WTC11 (cell line): Measurements from ENCODE around the gene CACNG5. TPM values are rescaled to one million over a fixed set of nuclear protein-coding genes. Genes with fewer than 3 reads are reported as not detected.

Experiments
- ATAC-seq: fragments of 200-7000 bp; cut with Tn5 transposase; 2 replicates; pipeline ENCODE4 v1.10.0; 2021; ENCODE audit warnings: mild to moderate bottlenecking, moderate library complexity
- CTCF ChIA-PET: fragments of 300-600 bp; sonication (Branson Sonifier 250); formaldehyde crosslinking; loops from one replicate; lab custom pipeline; 2021; ENCODE audit warnings: antibody characterized with exemption; lab: Charles Lee
- POLR2A ChIA-PET: fragments of 350-600 bp; sonication (Branson Sonifier 250); formaldehyde crosslinking; loops from one replicate; lab custom pipeline; 2021; ENCODE audit warnings: antibody characterized with exemption; lab: Charles Lee
- DNase-seq: peaks from one replicate; pipeline ENCODE4 v3.0.0; 2021; ENCODE audit warnings: low spot score
- H3K27ac Mint-ChIP-seq: 2 replicates; pipeline ENCODE4 v1.8.0; 2021; ENCODE audit warnings: mixed read lengths
- H3K27me3 Mint-ChIP-seq: 2 replicates; pipeline ENCODE4 v1.8.0; 2021; ENCODE audit warnings: low read depth, mild to moderate bottlenecking, moderate library complexity, mixed read lengths
- H3K36me3 Mint-ChIP-seq: 2 replicates; pipeline ENCODE4 v1.8.0; 2021; ENCODE audit warnings: mixed read lengths
- H3K4me1 Mint-ChIP-seq: 2 replicates; pipeline ENCODE4 v1.8.0; 2022; ENCODE audit warnings: mixed read lengths
- H3K4me3 Mint-ChIP-seq: 2 replicates; pipeline ENCODE4 v1.8.0; 2021; ENCODE audit warnings: mild to moderate bottlenecking, moderate library complexity, mixed read lengths
- H3K9me3 Mint-ChIP-seq: 2 replicates; pipeline ENCODE4 v1.8.0; 2021; ENCODE audit warnings: mixed read lengths
- ESRRA ChIP-seq: sonication (generic); formaldehyde crosslinking; IDR thresholded peaks from 2 replicates; pipeline ENCODE4 v1.8.1; 2022; ENCODE audit warnings: mild to moderate bottlenecking, missing genetic modification reagents, borderline replicate concordance
- HMGA2 ChIP-seq: fragments of 250-450 bp; sonication (Bioruptor Pico); IDR thresholded peaks from 2 replicates; pipeline ENCODE4 v1.4.0; 2021; ENCODE audit warnings: mild to moderate bottlenecking, moderate library complexity
- JAZF1 ChIP-seq: fragments of 250-450 bp; sonication (Bioruptor Pico); IDR thresholded peaks from 2 replicates; pipeline ENCODE4 v1.9.0; 2021; ENCODE audit warnings: moderate library complexity, mild to moderate bottlenecking, inconsistent platforms
- JUN ChIP-seq: sonication (generic); formaldehyde crosslinking; IDR thresholded peaks from 2 replicates; pipeline ENCODE4 v1.8.0; 2023; ENCODE audit warnings: mild to moderate bottlenecking, missing genetic modification reagents
- MYBL2 ChIP-seq: sonication (generic); formaldehyde crosslinking; IDR thresholded peaks from 2 replicates; pipeline ENCODE4 v1.8.1; 2023; ENCODE audit warnings: mild to moderate bottlenecking, moderate library complexity, missing genetic modification reagents
- NFYB ChIP-seq: sonication (generic); formaldehyde crosslinking; conservative IDR thresholded peaks from 2 replicates; pipeline ENCODE4 v1.8.0; 2022; ENCODE audit warnings: low read depth, missing genetic modification reagents
- NR1H2 ChIP-seq: sonication (generic); formaldehyde crosslinking; IDR thresholded peaks from 2 replicates; pipeline ENCODE4 v1.9.0; 2021; ENCODE audit warnings: mild to moderate bottlenecking, moderate library complexity, missing genetic modification reagents
- NR2C2 ChIP-seq: sonication (generic); formaldehyde crosslinking; IDR thresholded peaks from 2 replicates; pipeline ENCODE4 v1.8.0; 2022; ENCODE audit warnings: mild to moderate bottlenecking, missing genetic modification reagents
- NR3C1 ChIP-seq: sonication (generic); formaldehyde crosslinking; conservative IDR thresholded peaks from 2 replicates; pipeline ENCODE4 v1.8.1; 2023; ENCODE audit warnings: low read depth, mild to moderate bottlenecking, missing genetic modification reagents
- OVOL2 ChIP-seq: fragments of 250-450 bp; sonication (Bioruptor Pico); IDR thresholded peaks from 2 replicates; pipeline ENCODE4 v1.9.0; 2021; ENCODE audit warnings: mild to moderate bottlenecking, borderline replicate concordance
- SMAD4 ChIP-seq: sonication (generic); formaldehyde crosslinking; IDR thresholded peaks from 2 replicates; pipeline ENCODE4 v1.8.0; 2022; ENCODE audit warnings: mild to moderate bottlenecking, missing genetic modification reagents
- SOX15 ChIP-seq: fragments of 250-450 bp; sonication (Bioruptor Pico); IDR thresholded peaks from 2 replicates; pipeline ENCODE4 v1.9.0; 2021; ENCODE audit warnings: mild to moderate bottlenecking
- SP1 ChIP-seq: sonication (generic); formaldehyde crosslinking; conservative IDR thresholded peaks from 2 replicates; pipeline ENCODE4 v1.8.1; 2022; ENCODE audit warnings: missing genetic modification reagents
- ZBTB21 ChIP-seq: sonication (generic); formaldehyde crosslinking; IDR thresholded peaks from 2 replicates; pipeline ENCODE4 v1.8.1; 2023; ENCODE audit warnings: mild to moderate bottlenecking, missing genetic modification reagents, borderline replicate concordance
- ZNF121 ChIP-seq: sonication (generic); formaldehyde crosslinking; IDR thresholded peaks from 2 replicates; pipeline ENCODE4 v1.8.0; 2023; ENCODE audit warnings: missing genetic modification reagents
- ZNF263 ChIP-seq: sonication (generic); formaldehyde crosslinking; IDR thresholded peaks from 2 replicates; pipeline ENCODE4 v1.8.1; 2022; ENCODE audit warnings: low read depth, mild to moderate bottlenecking, moderate library complexity, missing genetic modification reagents
- ZNF671 ChIP-seq: fragments of 250-450 bp; sonication (Bioruptor Pico); IDR thresholded peaks from 2 replicates; pipeline ENCODE4 v1.8.0; 2021; ENCODE audit warnings: mild to moderate bottlenecking
- total RNA-seq: library from RNA; stranded (reverse); gene quantifications from 3 replicates; pipeline ENCODE4 v1.2.3, GENCODE V29; 2021
- TF ChIP-seq, protein P1 (sequence below): sonication (generic); formaldehyde crosslinking; IDR thresholded peaks from 2 replicates; pipeline ENCODE4 v1.8.1; 2023; ENCODE audit warnings: mild to moderate bottlenecking, missing genetic modification reagents, borderline replicate concordance
- TF ChIP-seq, protein P2 (sequence below): sonication (generic); formaldehyde crosslinking; IDR thresholded peaks from 2 replicates; pipeline ENCODE4 v1.8.0; 2023; ENCODE audit warnings: missing genetic modification reagents, mild to moderate bottlenecking, borderline replicate concordance
- TF ChIP-seq, protein P3 (sequence below): sonication (generic); formaldehyde crosslinking; IDR thresholded peaks from 2 replicates; pipeline ENCODE4 v1.8.0; 2022; ENCODE audit warnings: mild to moderate bottlenecking, missing genetic modification reagents
- TF ChIP-seq, protein P4 (sequence below): fragments of 250-450 bp; sonication (Bioruptor Pico); IDR thresholded peaks from 2 replicates; pipeline ENCODE4 v1.8.0; 2021; ENCODE audit warnings: mild to moderate bottlenecking
- TF ChIP-seq, protein P5 (sequence below): fragments of 200-600 bp; IDR thresholded peaks from 2 replicates; pipeline ENCODE4 v1.8.0; 2022; ENCODE audit warnings: antibody characterized with exemption
- TF ChIP-seq, protein P6 (sequence below): sonication (generic); formaldehyde crosslinking; IDR thresholded peaks from 2 replicates; pipeline ENCODE4 v1.8.1; 2023; ENCODE audit warnings: mild to moderate bottlenecking, missing genetic modification reagents, moderate library complexity

CACNG5 gene
- total RNA-seq, 1 experiment from 2014 or later, result 1.9 TPM

DNA sequence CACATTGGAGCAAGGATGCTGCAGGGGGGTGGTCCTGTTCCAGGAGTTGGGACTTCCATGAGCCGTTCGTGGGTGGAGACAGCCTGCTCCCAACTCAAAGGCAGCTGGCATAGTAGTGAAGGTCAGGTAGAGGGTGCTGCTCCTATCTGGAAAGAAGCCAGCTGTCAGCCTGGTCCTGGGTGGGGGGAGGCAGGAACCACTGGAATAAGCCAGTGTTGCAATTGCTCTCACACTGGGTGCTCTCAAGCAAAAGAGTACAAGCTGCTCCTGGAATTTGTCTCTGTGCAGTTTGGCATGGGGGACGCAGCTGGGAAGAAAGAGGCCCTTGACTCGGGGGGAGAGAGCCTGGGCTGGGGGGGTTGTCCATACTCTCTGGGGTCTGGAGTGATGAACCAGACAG is 8.7 kb downstream of the CACNG5 start:
- no peak for TF ChIP-seq HMGA2 (CRISPR knock-in tag)
- no peak for TF ChIP-seq NR1H2 (CRISPR knock-in tag)
- Mint-ChIP-seq H3K36me3 (peaks cover 19% of the 10 kb centered on the region), H3K4me1 (no peaks in the 10 kb centered on the region), H3K27ac (no peak overlapping the region), H3K9me3 (peaks cover 33% of the 10 kb centered on the region), H3K27me3 (no peaks in the 10 kb centered on the region), H3K4me3 (no peak overlapping the region)
- no peak for ATAC-seq
- ChIA-PET POLR2A (no interaction called here), CTCF (interaction anchor here (0.9 to 1.2 kb wide), 2 partner anchors 12 to 145 kb away, joined by 3 to 4 read pairs; no protein-coding TSS in a partner anchor)
- no peak for DNase-seq

DNA sequence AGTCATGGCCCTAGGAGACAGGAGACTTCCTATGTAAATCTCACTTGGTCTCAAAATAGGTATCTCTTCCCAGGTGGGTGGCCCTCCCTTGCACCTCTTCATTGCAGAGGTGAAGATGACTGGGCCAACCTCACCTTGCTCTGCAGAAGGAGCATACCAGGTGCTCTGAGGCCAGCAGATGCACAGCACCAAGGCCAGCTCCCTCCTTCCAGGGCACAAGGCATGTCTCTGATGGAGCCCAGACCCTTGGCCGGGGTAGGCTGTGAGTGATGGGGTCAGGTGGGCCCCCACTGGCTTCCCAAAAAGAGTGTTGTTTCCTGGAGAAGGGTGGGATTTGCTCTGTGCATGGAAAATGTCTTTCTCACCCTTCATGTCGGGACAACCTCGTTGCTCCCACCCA is 12.8 kb downstream of the CACNG5 start:
- Mint-ChIP-seq H3K27ac (no peak overlapping the region), H3K27me3 (no peaks in the 10 kb centered on the region), H3K36me3 (peaks cover 19% of the 10 kb centered on the region), H3K4me3 (no peak overlapping the region), H3K4me1 (peaks cover 8% of the 10 kb centered on the region; the same call in 1 of the 2 replicates), H3K9me3 (peaks cover 33% of the 10 kb centered on the region)
- ATAC-seq (no peak), DNase-seq (no peak)
- TF ChIP-seq ZBTB21 (no peak), ESRRA (CRISPR knock-in tag) (no peak), NR3C1 (no peak), JAZF1 (CRISPR knock-in tag) (no peak), SMAD4 (no peak), MYBL2 (CRISPR knock-in tag) (no peak), ZNF671 (CRISPR knock-in tag) (no peak), SOX15 (no peak)
- TF ChIP-seq, protein P1, sequence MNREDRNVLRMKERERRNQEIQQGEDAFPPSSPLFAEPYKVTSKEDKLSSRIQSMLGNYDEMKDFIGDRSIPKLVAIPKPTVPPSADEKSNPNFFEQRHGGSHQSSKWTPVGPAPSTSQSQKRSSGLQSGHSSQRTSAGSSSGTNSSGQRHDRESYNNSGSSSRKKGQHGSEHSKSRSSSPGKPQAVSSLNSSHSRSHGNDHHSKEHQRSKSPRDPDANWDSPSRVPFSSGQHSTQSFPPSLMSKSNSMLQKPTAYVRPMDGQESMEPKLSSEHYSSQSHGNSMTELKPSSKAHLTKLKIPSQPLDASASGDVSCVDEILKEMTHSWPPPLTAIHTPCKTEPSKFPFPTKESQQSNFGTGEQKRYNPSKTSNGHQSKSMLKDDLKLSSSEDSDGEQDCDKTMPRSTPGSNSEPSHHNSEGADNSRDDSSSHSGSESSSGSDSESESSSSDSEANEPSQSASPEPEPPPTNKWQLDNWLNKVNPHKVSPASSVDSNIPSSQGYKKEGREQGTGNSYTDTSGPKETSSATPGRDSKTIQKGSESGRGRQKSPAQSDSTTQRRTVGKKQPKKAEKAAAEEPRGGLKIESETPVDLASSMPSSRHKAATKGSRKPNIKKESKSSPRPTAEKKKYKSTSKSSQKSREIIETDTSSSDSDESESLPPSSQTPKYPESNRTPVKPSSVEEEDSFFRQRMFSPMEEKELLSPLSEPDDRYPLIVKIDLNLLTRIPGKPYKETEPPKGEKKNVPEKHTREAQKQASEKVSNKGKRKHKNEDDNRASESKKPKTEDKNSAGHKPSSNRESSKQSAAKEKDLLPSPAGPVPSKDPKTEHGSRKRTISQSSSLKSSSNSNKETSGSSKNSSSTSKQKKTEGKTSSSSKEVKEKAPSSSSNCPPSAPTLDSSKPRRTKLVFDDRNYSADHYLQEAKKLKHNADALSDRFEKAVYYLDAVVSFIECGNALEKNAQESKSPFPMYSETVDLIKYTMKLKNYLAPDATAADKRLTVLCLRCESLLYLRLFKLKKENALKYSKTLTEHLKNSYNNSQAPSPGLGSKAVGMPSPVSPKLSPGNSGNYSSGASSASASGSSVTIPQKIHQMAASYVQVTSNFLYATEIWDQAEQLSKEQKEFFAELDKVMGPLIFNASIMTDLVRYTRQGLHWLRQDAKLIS (CRISPR knock-in tag), result no peak
- TF ChIP-seq, protein P2, sequence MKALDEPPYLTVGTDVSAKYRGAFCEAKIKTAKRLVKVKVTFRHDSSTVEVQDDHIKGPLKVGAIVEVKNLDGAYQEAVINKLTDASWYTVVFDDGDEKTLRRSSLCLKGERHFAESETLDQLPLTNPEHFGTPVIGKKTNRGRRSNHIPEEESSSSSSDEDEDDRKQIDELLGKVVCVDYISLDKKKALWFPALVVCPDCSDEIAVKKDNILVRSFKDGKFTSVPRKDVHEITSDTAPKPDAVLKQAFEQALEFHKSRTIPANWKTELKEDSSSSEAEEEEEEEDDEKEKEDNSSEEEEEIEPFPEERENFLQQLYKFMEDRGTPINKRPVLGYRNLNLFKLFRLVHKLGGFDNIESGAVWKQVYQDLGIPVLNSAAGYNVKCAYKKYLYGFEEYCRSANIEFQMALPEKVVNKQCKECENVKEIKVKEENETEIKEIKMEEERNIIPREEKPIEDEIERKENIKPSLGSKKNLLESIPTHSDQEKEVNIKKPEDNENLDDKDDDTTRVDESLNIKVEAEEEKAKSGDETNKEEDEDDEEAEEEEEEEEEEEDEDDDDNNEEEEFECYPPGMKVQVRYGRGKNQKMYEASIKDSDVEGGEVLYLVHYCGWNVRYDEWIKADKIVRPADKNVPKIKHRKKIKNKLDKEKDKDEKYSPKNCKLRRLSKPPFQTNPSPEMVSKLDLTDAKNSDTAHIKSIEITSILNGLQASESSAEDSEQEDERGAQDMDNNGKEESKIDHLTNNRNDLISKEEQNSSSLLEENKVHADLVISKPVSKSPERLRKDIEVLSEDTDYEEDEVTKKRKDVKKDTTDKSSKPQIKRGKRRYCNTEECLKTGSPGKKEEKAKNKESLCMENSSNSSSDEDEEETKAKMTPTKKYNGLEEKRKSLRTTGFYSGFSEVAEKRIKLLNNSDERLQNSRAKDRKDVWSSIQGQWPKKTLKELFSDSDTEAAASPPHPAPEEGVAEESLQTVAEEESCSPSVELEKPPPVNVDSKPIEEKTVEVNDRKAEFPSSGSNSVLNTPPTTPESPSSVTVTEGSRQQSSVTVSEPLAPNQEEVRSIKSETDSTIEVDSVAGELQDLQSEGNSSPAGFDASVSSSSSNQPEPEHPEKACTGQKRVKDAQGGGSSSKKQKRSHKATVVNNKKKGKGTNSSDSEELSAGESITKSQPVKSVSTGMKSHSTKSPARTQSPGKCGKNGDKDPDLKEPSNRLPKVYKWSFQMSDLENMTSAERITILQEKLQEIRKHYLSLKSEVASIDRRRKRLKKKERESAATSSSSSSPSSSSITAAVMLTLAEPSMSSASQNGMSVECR (CRISPR knock-in tag), result no peak
- TF ChIP-seq, protein P3, sequence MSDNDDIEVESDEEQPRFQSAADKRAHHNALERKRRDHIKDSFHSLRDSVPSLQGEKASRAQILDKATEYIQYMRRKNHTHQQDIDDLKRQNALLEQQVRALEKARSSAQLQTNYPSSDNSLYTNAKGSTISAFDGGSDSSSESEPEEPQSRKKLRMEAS (CRISPR knock-in tag), result no peak
- ChIA-PET POLR2A (no interaction called here), CTCF (no interaction called here)

DNA sequence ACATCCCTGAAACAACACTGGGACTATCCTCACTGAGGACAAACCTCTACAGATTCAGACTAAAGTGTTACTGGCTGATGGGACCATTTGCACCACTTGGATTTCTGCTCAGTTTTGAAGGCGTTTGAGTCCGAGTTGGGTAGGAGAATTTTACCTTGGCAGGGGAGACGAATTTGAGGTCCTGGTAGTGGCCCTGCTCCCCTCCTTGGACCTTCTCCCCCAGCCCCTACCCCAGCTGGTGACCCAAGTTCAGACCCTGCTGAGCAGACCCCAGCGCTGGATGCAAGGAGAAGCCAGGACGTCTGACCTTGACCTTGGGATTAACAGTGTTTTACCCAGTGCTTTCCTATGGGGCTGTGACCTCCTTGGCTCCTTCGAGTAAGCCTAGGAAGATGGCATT is 13.6 kb downstream of the CACNG5 start:
- Mint-ChIP-seq H3K4me1 (peaks cover 8% of the 10 kb centered on the region; the same call in 1 of the 2 replicates), H3K27me3 (no peaks in the 10 kb centered on the region), H3K4me3 (no peak overlapping the region), H3K9me3 (peaks cover 33% of the 10 kb centered on the region), H3K36me3 (peaks cover 19% of the 10 kb centered on the region), H3K27ac (no peak overlapping the region)
- ChIA-PET CTCF (no interaction called here), POLR2A (no interaction called here)
- no peak for ATAC-seq
- no peak for DNase-seq
- TF ChIP-seq, protein P4, sequence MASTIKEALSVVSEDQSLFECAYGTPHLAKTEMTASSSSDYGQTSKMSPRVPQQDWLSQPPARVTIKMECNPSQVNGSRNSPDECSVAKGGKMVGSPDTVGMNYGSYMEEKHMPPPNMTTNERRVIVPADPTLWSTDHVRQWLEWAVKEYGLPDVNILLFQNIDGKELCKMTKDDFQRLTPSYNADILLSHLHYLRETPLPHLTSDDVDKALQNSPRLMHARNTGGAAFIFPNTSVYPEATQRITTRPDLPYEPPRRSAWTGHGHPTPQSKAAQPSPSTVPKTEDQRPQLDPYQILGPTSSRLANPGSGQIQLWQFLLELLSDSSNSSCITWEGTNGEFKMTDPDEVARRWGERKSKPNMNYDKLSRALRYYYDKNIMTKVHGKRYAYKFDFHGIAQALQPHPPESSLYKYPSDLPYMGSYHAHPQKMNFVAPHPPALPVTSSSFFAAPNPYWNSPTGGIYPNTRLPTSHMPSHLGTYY (CRISPR knock-in tag), result no peak
- no peak for TF ChIP-seq OVOL2 (CRISPR knock-in tag)
- no peak for TF ChIP-seq NR2C2
- no peak for TF ChIP-seq SP1
- TF ChIP-seq, protein P5, sequence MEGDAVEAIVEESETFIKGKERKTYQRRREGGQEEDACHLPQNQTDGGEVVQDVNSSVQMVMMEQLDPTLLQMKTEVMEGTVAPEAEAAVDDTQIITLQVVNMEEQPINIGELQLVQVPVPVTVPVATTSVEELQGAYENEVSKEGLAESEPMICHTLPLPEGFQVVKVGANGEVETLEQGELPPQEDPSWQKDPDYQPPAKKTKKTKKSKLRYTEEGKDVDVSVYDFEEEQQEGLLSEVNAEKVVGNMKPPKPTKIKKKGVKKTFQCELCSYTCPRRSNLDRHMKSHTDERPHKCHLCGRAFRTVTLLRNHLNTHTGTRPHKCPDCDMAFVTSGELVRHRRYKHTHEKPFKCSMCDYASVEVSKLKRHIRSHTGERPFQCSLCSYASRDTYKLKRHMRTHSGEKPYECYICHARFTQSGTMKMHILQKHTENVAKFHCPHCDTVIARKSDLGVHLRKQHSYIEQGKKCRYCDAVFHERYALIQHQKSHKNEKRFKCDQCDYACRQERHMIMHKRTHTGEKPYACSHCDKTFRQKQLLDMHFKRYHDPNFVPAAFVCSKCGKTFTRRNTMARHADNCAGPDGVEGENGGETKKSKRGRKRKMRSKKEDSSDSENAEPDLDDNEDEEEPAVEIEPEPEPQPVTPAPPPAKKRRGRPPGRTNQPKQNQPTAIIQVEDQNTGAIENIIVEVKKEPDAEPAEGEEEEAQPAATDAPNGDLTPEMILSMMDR, result no peak
- TF ChIP-seq NFYB (CRISPR knock-in tag), result no peak
- TF ChIP-seq JUN (CRISPR knock-in tag), result no peak
- TF ChIP-seq ZNF121, result no peak
- no peak for TF ChIP-seq ZNF263
- no peak for TF ChIP-seq JAZF1 (CRISPR knock-in tag)
- TF ChIP-seq, protein P6, sequence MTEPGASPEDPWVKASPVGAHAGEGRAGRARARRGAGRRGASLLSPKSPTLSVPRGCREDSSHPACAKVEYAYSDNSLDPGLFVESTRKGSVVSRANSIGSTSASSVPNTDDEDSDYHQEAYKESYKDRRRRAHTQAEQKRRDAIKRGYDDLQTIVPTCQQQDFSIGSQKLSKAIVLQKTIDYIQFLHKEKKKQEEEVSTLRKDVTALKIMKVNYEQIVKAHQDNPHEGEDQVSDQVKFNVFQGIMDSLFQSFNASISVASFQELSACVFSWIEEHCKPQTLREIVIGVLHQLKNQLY (CRISPR knock-in tag), result no peak
